IMR-90 (cell line): ENCODE measurements around the gene PLXNB1. TPM values are rescaled to one million over a fixed set of nuclear protein-coding genes. Genes with fewer than 3 reads are reported as not detected.

Experiments
- ATAC-seq: fragments of 200-7000 bp; cut with Tn5 transposase; 2 replicates; pipeline ENCODE4 v1.9.1; 2020; ENCODE audit warnings: low read depth, mild to moderate bottlenecking, moderate library complexity
- BruUV-seq: library from RNA; stranded (reverse); fragments of 400-500 nt; replicated peaks from 2 replicates; lab custom pipeline; 2021; lab: Mats Ljungman, UMichigan
- CTCF ChIA-PET: fragments of 300-600 bp; formaldehyde crosslinking; extraction: SDS; loops from one replicate; lab custom pipeline; 2021; ENCODE audit warnings: antibody characterized with exemption; lab: Yijun Ruan, JAX
- POLR2A ChIA-PET: fragments of 300-600 bp; sonication (Branson Sonifier 250); formaldehyde crosslinking; loops from one replicate; lab custom pipeline; 2022; ENCODE audit warnings: antibody characterized with exemption; ENCODE audit not compliant: unreplicated experiment; lab: Charles Lee
- DNase-seq: peaks from one replicate; pipeline ENCODE4 v3.0.0; 2013
- H2AFZ ChIP-seq: replicated peaks from 2 replicates; pipeline ENCODE3; 2013; ENCODE audit warnings: low read length, mild to moderate bottlenecking; ENCODE audit not compliant: poor library complexity
- H2AK5ac ChIP-seq: 2 replicates; pipeline ENCODE4 v1.6.1; 2013; ENCODE audit warnings: low read depth, low read length, inconsistent platforms
- H2AK9ac ChIP-seq: replicated peaks from 2 replicates; pipeline ENCODE3; 2013; ENCODE audit warnings: mild to moderate bottlenecking, low read depth, low read length, moderate library complexity; ENCODE audit not compliant: poor library complexity
- H2BK120ac ChIP-seq: 2 replicates; pipeline ENCODE4 v1.6.1; 2013; ENCODE audit warnings: low read depth, low read length, inconsistent platforms
- H2BK15ac ChIP-seq: 3 replicates; pipeline ENCODE4 v1.6.1; 2013; ENCODE audit warnings: low read depth, low read length, inconsistent platforms
- H2BK20ac ChIP-seq: 2 replicates; pipeline ENCODE4 v1.6.1; 2013; ENCODE audit warnings: low read depth, mild to moderate bottlenecking, inconsistent platforms, low read length, moderate library complexity
- H2BK5ac ChIP-seq: 2 replicates; pipeline ENCODE4 v1.6.1; 2013; ENCODE audit warnings: mild to moderate bottlenecking, low read depth, low read length, inconsistent platforms; ENCODE audit not compliant: poor library complexity, severe bottlenecking
- H3K14ac ChIP-seq: replicated peaks from 2 replicates; pipeline ENCODE4 v1.6.1; 2013; ENCODE audit warnings: low read depth, low read length, inconsistent platforms
- H3K18ac ChIP-seq: 2 replicates; pipeline ENCODE4 v1.6.1; 2013; ENCODE audit warnings: low read depth, low read length, control low read depth
- H3K23ac ChIP-seq: 2 replicates; pipeline ENCODE4 v1.6.1; 2013; ENCODE audit warnings: low read depth, low read length, inconsistent platforms
- H3K27ac ChIP-seq: 2 replicates; pipeline ENCODE4 v1.5.1; 2013; ENCODE audit warnings: mild to moderate bottlenecking, control low read depth, low read length; ENCODE audit not compliant: insufficient read depth
- H3K27me3 ChIP-seq: 2 replicates; pipeline ENCODE4 v1.6.1; 2013; ENCODE audit warnings: low read length; ENCODE audit not compliant: control insufficient read depth, insufficient read depth
- H3K36me3 ChIP-seq: 2 replicates; pipeline ENCODE4 v1.6.1; 2013; ENCODE audit warnings: low read length, mixed read lengths; ENCODE audit not compliant: control insufficient read depth, insufficient read depth
- H3K4ac ChIP-seq: 2 replicates; pipeline ENCODE4 v1.6.1; 2013; ENCODE audit warnings: low read depth, low read length, inconsistent platforms
- H3K4me1 ChIP-seq: 2 replicates; pipeline ENCODE4 v1.6.1; 2013; ENCODE audit warnings: low read length, mixed read lengths; ENCODE audit not compliant: control insufficient read depth, insufficient read depth
- H3K4me2 ChIP-seq: 2 replicates; pipeline ENCODE4 v1.6.1; 2013; ENCODE audit warnings: low read depth, mild to moderate bottlenecking, control low read depth, low read length, moderate library complexity
- H3K4me3 ChIP-seq: 2 replicates; pipeline ENCODE4 v1.5.1; 2013; ENCODE audit warnings: low read depth, mild to moderate bottlenecking, control low read depth, low read length, moderate library complexity; ENCODE audit not compliant: insufficient read depth
- H3K56ac ChIP-seq: 2 replicates; pipeline ENCODE4 v1.6.1; 2013; ENCODE audit warnings: low read length, inconsistent platforms; ENCODE audit not compliant: insufficient read depth; ENCODE audit errors: extremely low read depth
- H3K79me1 ChIP-seq, 2 experiments: 2 replicates each; pipeline ENCODE4 v1.6.1; 2013; ENCODE audit warnings: low read length in 2 of 2, inconsistent platforms in 1 of 2, low read depth in 1 of 2
- H3K9ac ChIP-seq: 2 replicates; pipeline ENCODE4 v1.6.1; 2013; ENCODE audit warnings: low read depth, low read length, control low read depth
- H3K9me1 ChIP-seq: 2 replicates; pipeline ENCODE4 v1.6.1; 2013; ENCODE audit warnings: low read length, inconsistent platforms; ENCODE audit not compliant: insufficient read depth
- H3K9me3 ChIP-seq: 2 replicates; pipeline ENCODE4 v1.6.1; 2013; ENCODE audit warnings: low read length; ENCODE audit not compliant: control insufficient read depth, insufficient read depth
- H4K20me1 ChIP-seq: 2 replicates; pipeline ENCODE4 v1.6.1; 2013; ENCODE audit warnings: low read length, inconsistent platforms; ENCODE audit not compliant: insufficient read depth
- H4K5ac ChIP-seq: 2 replicates; pipeline ENCODE4 v1.6.1; 2013; ENCODE audit warnings: mild to moderate bottlenecking, low read depth, low read length, control low read depth
- H4K8ac ChIP-seq, 2 experiments: 2 replicates each; pipeline ENCODE4 v1.6.1; 2013; ENCODE audit warnings: low read depth in 2 of 2, low read length in 2 of 2, control low read depth in 1 of 2, inconsistent platforms in 1 of 2
- H4K91ac ChIP-seq: 2 replicates; pipeline ENCODE4 v1.6.1; 2013; ENCODE audit warnings: low read depth, low read length, inconsistent platforms; ENCODE audit not compliant: insufficient read depth
- CHD1 ChIP-seq: IDR thresholded peaks from 2 replicates; pipeline ENCODE4 v1.6.1; 2012; ENCODE audit warnings: low read depth, low read length, improper control_type of control experiment
- CTCF ChIP-seq: conservative IDR thresholded peaks from 2 replicates; pipeline ENCODE4 v1.5.1; 2012; ENCODE audit warnings: mild to moderate bottlenecking, low read depth, low read length, improper control_type of control experiment
- MAFK ChIP-seq: IDR thresholded peaks from 2 replicates; pipeline ENCODE4 v1.6.1; 2012; ENCODE audit warnings: low read depth, low read length, improper control_type of control experiment
- MAZ ChIP-seq: IDR thresholded peaks from 2 replicates; pipeline ENCODE4 v1.6.1; 2012; ENCODE audit warnings: low read depth, mild to moderate bottlenecking, low read length, improper control_type of control experiment, moderate library complexity, borderline replicate concordance
- MXI1 ChIP-seq: IDR thresholded peaks from 2 replicates; pipeline ENCODE4 v1.6.1; 2012; ENCODE audit warnings: low read depth, mild to moderate bottlenecking, low read length, moderate library complexity, borderline replicate concordance
- NFE2L2 ChIP-seq: fragments of 150-350 bp; IDR thresholded peaks from 2 replicates; pipeline ENCODE4 v1.6.1; 2016; ENCODE audit warnings: low read depth, mild to moderate bottlenecking, low read length
- POLR2A ChIP-seq: IDR thresholded peaks from 2 replicates; pipeline ENCODE4 v1.6.1; 2012; ENCODE audit warnings: mild to moderate bottlenecking, low read depth, low read length
- RCOR1 ChIP-seq: IDR thresholded peaks from 2 replicates; pipeline ENCODE4 v1.6.1; 2012; ENCODE audit warnings: mild to moderate bottlenecking, low read length, improper control_type of control experiment; ENCODE audit not compliant: insufficient replicate concordance
- SMC3 ChIP-seq: fragments of 150-350 bp; IDR thresholded peaks from 2 replicates; pipeline ENCODE4 v1.6.1; 2016; ENCODE audit warnings: low read depth, mild to moderate bottlenecking, antibody characterized with exemption, low read length, moderate library complexity
- WGBS, 2 experiments: methylation state at CpG; one replicate each; pipeline versions ENCODE4 v1.1.5 to v1.1.7; 2013; ENCODE audit warnings: missing lambda C conversion rate in 2 of 2; ENCODE audit not compliant: insufficient read length in 1 of 2; ENCODE audit errors: extremely low coverage in 2 of 2; 5-methylcytosine and 5-hydroxymethylcytosine counted together
- dilution Hi-C: fragments of 300-500 bp; cut with HindIII; formaldehyde crosslinking; loops from one replicate; pipeline ENCODE4 v1.14.3; 2018; ENCODE audit warnings: low sequenced_read_pairs; ENCODE audit not compliant: unreplicated experiment
- in situ Hi-C: fragments of 300-500 bp; cut with MboI; formaldehyde crosslinking; loops from 3 replicates; pipeline ENCODE4 v1.14.3; 2019; ENCODE audit warnings: low sequenced_read_pairs, inconsistent platforms, mixed read lengths
- intact Hi-C: fragments of 100-400 bp; cut with micrococcal nuclease; formaldehyde crosslinking; loops from 2 replicates; pipeline ENCODE4 v1.10.0; 2022
- polyA plus RNA-seq, 3 experiments: library from polyadenylated mRNA; depleted of rRNA; stranded (reverse); fragments of >200 nt; gene quantifications; 2 replicates each; pipeline ENCODE4 v1.2.3, GENCODE V29; 2012; ENCODE audit warnings: low replicate concordance in 1 of 3
- total RNA-seq: library from RNA; depleted of rRNA; stranded (reverse); fragments of >200 nt; gene quantifications from 2 replicates; pipeline ENCODE4 v1.2.3, GENCODE V29; 2012

The PLXNB1 gene
- total and polyA plus RNA-seq, 2 of the 4 experiments (the other 2 are of a cell fraction) = 5.2 to 25.3 TPM

DNA sequence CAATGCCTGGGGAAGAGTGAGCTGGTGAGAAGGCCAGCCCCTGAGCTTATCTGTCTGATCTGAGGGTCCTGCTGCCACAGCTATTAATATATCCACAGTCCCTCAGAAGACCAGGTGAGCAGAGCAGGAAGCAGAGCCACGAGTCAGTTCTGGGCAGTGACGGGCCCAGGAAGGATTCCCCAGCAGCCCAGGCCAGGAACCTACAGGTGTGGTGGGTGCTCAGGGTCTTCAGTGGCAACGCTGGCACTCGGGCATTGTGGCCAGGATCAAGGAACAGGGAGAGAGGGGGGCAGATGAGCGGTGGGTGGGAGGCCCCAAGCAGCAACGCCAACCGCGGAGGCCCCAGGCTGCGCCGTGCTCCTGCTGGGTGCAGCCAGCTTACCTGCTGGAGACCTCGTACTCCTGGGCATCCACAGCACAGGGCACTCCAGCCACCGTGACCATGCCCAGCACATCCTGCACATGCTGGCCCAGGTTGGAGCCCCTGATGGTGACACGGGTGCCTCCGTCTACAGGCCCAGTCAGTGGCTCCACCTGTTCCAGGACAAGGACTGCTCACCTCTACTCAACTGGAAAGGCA is 12.3 kb downstream of the PLXNB1 start:
- H3K27ac ChIP-seq = no peak overlapping the region
- ChIA-PET POLR2A (no interaction called here), CTCF (no interaction called here)
- H2BK20ac ChIP-seq = no peak overlapping the region
- BruUV-seq = no TSS peak
- peaks cover 51% of the 10 kb centered on the region for H3K36me3 ChIP-seq
- no peaks in the 10 kb centered on the region for H3K4me1 ChIP-seq
- H3K4me3 ChIP-seq = no peak overlapping the region
- H4K8ac ChIP-seq = no peak overlapping the region
- no peak overlapping the region for H3K56ac ChIP-seq
- H3K4ac ChIP-seq = no peak overlapping the region
- no peak overlapping the region for H2BK15ac ChIP-seq
- H3K4me2 ChIP-seq = no peak overlapping the region
- no peak overlapping the region for H2BK120ac ChIP-seq
- in situ Hi-C loops = no loop called here
- DNase-seq (no peak), ATAC-seq (no peak)
- no peak overlapping the region for H3K18ac ChIP-seq
- intact Hi-C loops = no loop called here
- H3K27me3 ChIP-seq = no peaks in the 10 kb centered on the region
- peak overlapping the region; percentile 55 for H2AK9ac ChIP-seq
- TF ChIP-seq RCOR1 (no peak), CTCF (no peak), CHD1 (no peak), POLR2A (no peak), NFE2L2 (no peak), MAZ (no peak), MXI1 (no peak), SMC3 (no peak), MAFK (no peak)
- H2BK5ac ChIP-seq = no peak overlapping the region
- no peak overlapping the region for H3K9ac ChIP-seq
- dilution Hi-C loops = no loop called here
- H3K23ac ChIP-seq = no peak overlapping the region
- H4K20me1 ChIP-seq = no peaks in the 10 kb centered on the region; the same call in 1 of the 2 replicates
- H3K79me1 ChIP-seq = peaks cover 0 to 14% of the 10 kb centered on the region in 2 experiments; a peak in 3 of 4 replicates
- no peak overlapping the region for H4K5ac ChIP-seq
- H4K91ac ChIP-seq = no peak overlapping the region
- H2AFZ ChIP-seq = no peak overlapping the region
- no peak overlapping the region for H3K14ac ChIP-seq
- no peak overlapping the region for H2AK5ac ChIP-seq
- 98% methylated on average over 9 of the region's 14 CpGs; no CpG with 5 or more reads in 1 of the 2 experiments for WGBS, 2 experiments
- no peaks in the 10 kb centered on the region for H3K9me1 ChIP-seq
- H3K9me3 ChIP-seq = no peaks in the 10 kb centered on the region
